EL (cell line): ENCODE results near the gene BZW1.

ENCODE experiments used
- DNase-seq: peaks from one replicate; pipeline ENCODE4 v3.0.0-alpha.2; 2016

Gene BZW1

DNA sequence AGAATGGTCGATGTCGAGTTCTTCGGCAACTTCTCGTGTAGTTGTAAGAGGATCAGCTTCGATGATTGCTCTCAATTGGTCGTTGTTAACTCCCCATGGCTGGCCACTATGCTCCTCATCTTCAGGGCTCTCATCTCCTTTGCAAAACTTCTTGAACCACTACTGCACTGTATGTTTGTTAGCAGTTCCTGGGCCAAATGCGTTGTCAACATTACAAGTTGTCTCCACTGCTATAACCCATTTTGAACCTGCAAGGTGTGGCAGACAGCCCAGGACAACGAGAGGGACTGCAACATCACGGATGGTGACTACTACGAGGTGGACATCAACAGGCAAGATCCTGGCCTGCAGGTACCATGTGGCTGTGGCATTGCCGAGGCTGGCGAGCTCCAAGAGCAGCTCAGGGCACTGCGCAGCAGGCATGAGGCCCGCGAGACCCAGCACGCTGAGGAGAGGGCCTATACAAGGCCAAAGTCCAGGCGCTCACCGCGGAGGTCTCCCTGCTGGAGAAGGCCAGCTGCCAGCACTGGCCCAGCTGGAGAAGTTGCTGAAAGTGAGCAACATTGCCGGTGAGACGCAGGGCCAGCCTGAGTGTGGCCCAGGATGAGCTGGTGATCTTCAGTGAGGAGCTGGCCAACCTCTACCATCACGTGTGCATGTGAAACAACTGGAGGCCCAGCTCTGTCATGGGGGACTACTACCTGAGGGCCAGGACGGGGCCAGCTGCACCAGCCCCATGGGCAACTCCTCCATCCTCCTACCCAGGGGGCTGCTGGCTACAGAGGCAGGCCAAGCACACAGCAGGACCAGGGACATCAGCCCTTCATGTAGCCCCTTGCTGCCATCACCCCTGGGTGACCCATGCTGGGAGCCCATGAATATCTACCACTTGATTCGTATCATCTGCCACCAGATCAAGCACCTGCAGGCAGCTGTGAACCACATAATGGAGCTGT is 32.6 kb downstream of the BZW1 start:
- no peak for DNase-seq

DNA sequence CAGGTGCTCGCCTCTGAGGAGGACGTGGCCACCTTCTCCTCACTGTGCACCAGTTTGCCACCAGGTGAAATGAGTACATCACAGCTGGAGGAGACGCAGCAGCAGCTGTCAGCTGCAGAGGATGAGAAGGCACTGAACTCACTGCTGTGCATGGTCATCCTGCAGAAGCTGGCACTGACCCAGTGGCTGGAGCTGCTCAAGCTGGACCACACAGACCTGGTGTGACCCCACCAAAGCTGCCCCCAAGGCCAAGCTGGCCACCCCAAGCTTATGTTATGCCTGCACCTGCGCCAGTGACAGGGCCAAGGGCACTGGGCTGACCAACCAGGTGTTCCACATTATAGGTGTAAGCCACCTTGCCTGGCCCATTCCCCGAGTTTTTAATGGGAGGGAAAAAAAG is 33.5 kb downstream of the BZW1 start:
- DNase-seq = no peak

DNA sequence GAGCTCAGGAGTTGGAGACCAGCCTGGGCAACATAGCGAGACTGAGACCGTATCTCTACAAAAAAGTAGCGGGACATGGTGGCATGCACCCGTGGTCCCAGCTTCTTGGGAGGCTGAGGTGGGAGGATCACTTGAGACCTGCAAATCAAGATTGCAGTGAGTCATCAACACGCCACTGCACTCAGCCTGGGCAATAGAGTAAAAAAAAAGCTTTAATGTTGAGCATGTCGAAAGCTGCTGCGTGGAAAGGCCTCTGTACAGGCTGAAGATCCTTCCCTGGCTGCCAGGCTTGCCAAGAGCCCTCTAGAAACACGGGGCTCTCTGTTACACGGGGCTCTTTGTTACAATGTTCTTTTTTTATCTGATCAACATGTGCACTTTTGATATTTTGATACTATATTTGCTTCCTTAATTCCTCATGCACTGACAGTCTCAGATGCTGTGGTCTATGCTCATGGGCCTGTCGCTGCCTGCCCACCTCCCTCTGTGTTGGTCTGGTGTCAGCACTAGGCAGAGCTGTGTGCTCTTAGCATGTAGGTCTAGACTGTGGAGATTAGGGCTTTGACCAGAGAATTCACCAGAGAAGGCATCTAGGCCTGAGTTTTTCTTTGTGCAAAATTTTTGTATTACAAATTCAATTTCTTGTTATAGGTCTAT is 34.1 kb downstream of the BZW1 start:
- DNase-seq = no peak

DNA sequence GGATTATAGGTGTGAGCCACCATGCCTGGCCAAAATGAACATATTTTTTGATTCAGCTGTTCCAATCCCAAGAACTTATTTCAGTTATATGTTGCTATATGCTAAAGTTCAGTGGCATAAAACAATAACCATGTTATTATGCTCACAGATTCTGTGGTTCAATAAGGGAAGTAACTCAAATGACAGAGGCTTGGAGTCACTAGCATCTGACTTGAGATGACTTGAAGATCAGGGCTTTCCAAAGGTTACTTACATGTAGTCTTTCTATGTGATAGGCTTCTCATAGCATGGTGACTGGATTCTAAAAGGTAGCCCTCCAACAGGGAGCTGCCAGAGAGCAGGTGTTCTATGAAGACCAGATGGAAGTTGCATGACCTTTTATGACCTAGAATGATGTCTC is 35.6 kb downstream of the BZW1 start:
- no peak for DNase-seq

DNA sequence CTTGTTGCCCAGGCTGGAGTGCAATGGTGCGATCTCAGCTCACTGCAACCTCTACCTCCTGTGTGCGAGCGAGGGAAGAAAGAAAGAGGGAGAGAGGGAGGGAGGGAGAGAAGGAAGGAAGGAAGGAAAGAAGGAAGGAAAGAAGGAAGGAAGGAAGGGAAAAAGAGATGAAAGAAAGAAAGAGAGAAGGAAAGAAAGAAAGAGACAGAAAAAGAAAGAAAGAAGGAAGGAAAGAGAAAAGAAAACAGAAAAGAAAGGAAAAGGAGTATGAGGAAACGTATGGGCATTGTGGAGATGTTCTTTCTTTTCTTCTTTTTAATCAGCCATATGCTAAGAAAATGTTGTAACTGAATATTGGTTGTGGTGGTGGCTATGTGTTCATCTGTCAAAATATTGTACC is 36.2 kb downstream of the BZW1 start:
- DNase-seq = no peak

DNA sequence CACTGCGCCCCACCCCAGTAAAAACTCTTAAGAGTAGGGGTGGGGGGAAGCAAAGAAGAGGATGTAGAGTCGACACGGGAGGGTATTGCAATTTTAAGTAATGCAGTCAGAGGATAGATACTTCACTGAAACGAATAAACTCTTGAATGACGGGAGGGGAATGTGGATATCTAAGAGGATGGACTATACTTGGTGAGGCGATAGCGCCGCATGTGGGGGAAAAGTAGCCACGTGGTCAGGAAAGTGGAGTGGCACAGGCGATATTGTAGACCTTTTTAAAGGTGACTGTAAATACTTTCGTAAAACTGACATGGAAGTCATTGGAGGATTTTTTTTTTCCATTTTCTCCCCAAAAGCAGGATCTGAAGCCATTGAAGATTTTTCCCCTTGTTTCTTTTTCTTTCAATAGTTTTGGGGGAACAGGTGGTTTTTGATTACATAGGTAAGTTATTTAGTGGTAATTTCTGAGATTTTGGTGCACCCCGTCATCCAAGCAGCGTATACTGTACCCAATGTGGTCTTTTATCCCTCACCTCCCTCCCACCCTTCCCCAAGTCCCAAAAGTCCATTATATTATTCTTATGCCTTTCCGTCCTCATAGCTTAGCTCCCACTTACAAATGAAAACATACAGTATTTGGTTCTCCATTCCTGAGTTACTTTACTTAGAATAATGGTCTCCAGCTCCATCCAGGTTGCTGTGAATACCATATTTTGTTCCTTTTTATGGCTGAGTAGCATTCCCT is 39.0 kb downstream of the BZW1 start:
- no peak for DNase-seq

DNA sequence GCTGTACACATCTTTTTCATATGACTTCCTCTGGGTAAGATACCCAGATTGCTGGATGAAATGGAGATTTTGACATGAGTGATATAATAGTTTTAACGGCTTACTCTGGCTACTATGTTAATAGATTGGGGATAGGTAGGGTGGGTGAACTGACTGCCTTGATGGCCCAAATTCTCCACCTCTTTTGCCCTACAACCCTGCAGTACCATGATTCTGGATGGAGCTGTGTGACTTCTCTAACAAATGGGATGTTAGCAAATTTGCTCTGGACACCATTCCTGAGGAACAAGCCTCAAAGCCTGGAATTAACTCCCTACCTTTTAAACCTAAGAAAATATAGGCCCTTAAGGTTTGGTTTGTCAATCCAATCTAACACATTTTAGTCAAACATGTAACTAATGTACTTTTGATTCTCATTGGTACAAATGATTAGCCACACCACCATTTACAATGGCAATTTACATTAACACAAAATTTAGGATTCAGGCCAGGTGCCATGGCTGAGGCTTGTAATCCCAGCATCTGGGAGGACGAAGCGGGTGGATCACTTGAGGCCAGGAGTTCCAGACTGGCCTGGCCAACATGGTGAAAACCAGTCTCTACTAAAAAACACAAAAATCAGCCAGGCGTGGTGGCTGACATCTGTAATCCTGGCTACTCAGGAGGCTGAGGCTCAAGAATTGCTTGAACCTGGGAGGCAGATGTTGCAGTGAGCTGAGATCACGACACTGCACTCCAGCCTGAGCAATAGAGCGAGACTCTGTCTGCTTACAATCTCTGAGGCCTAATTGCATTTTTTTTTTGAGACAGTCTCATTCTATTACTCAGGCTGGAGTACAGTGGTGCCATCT is 39.9 kb downstream of the BZW1 start:
- no peak for DNase-seq

DNA sequence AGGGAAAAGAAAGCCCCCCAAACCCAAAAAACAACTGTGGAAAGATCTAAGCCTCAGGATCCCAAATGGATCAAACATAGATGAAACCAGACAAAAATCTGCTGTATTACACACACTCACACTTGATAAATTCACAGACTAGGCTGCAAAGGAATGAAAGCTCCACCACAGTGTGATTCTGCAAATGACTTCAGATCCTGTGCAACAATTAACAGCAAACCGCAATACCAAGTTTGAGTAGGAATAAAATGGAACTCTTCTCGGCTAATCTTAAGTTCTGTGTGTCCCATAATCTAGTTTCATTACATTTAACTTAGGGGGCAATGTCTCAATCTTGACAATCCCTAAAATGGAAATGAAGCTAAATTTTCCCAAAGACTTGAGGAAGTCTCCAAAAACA is 40.9 kb downstream of the BZW1 start:
- no peak for DNase-seq

DNA sequence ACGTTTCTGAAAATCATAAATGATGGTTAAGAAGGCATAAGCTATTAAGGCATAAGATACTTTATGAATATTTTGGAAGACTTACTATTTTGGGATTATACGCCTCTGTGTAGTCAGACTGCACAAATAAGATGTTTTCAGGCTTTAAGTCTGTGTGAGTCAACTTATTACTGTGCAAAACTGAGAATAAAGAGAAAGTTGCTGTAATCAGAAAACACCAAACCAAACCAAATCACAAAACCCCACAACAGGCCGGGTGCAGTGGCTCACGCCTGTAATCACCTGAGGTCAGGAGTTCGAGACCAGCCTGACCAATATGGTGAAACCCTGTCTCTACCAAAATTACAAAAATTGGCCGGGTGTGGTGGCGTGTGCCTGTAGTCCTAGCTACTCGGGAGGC is 45.1 kb downstream of the BZW1 start:
- no peak for DNase-seq

DNA sequence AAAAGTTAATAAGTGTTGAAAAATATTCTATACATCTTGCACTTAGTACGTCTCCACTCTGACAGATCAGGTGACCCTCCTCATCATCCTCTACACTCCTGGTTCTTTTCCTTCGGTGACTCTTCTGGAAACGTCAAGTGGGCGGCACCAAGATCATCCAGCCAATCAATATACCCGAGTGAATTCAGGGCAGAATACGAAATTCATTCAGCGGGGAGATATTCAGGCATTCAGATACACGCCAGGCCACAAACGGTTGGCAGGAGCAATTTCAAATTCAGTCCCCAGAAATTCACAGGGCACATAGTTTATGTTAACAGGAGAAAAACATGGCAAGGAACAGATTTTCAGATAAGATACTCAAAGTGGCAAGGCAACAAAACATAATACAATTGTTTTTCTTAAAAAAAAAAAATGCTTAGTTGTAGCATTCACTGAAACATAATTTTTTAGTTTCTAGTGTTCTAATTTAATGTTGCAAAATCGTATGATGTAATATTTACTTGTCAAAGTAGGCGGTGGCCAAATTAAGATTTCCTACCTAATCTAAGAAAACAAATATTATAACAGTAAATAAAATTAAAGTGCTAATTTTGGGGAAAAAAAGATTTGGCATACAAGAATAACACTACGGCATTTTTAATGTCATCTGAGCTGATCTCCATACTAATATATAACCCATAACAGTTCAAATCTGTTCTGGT is 48.5 kb downstream of the BZW1 start:
- DNase-seq = no peak

DNA sequence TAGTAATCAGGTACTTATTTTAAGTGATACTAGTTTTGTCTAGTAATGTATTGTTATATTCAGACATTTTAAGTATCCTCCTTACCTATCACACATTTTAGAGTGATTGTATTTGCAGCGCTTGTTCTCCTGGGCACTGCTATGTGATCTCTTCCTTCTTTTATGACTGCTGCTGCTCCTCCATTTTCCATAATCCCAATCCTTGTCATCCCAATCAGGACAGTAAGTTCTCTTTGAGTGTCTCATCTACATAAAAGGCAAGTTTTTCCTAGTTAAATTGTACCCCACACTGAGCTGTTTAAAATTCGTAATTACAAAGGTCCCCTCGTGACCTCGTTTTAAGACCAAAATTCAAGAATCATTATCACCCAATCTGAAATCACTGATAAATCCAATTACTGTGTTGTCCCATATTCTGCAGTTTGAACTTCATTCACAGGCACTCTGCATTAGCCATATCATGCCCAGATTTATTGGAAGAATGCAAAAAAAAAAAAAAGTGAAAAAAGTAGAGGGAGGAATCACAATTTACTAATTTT is 50.0 kb downstream of the BZW1 start:
- DNase-seq = no peak

DNA sequence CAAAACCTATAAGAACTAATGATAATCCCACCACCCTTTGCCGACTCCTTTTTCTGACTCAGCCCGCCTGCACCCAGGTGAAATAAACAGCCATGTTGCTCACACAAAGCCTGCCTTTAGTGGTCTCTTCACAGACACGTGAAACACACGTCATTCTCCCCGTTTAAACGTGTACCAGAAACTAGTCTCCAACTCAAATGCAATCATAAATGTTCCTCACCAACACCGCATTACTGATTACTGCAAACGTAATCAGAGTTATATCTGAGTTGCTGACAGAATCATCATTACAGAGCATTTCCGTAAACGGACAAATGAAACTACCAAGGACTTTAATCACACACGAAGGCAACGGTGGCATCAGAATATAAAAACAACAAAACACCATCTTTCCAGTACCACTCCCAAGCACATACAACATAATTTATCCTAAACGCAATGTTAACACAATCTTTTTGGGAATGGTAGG is 50.9 kb downstream of the BZW1 start:
- DNase-seq = peak; percentile 67

DNA sequence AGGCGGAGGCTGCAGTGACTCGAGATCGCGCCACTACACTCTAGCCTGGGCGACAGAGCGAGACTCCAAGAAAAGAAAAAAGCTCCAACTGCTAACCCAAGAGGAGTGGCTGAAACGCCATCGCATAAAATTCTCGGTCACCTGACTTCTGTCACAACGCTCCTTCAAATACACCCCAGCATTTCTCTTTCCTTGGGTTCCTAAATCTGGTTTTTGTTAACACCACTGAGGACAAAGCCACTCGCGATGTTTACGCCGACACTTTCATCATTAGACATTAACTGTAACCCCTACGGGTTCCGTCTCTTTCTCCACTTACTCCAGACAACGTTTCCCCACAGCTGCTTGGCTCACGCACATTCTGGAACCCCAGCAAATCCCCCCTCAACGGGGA is 52.1 kb downstream of the BZW1 start:
- peak; percentile 20 for DNase-seq

DNA sequence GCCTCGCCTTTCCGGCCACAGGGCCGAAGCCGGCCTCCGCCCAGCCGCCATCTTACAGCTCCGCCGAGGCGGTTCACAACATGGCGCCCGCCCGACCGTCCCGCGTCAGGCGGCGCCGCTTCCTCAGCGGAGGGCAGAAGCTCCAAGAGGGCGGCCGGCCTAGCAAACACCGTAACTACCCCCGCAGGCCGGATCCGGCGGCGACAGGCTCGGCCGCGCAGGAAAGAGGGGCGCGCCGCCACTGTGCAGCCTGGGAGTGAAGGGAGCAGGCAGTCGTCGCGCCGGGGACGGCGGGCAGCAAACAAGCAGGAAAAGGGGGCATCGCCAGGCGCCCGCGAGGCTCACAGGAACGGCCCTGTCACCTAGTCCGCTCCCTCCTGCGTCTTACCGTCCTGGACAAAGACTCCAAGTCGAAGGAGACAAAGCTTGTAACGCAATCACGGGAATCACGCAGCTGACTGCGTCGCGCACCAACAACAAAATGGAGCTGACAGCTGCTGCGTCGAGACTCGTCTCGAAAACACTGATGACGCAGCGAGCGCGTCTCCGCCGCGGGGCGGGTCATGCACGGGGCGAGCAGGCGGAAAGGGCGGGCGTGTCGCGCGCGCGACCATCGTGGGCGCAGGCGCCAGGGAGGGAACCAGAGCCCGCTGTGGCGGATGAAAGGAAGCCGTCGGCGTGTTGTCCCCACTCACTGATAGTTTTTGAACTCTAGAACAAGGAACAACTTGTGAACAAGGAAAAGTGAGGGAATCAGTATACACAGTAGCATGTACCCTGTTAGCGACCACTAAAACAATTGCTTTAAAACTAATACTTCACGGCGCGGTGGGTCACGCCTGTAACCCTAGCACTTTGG is 52.7 kb downstream of the BZW1 start, which contains the start of gene CLK1:
Gene CLK1, minus strand, starts transcription at position 483 of the 859 bp plus-strand sequence. CDS start 2,796 bp downstream, outside the sequence.
- peak; percentile 91 for DNase-seq

DNA sequence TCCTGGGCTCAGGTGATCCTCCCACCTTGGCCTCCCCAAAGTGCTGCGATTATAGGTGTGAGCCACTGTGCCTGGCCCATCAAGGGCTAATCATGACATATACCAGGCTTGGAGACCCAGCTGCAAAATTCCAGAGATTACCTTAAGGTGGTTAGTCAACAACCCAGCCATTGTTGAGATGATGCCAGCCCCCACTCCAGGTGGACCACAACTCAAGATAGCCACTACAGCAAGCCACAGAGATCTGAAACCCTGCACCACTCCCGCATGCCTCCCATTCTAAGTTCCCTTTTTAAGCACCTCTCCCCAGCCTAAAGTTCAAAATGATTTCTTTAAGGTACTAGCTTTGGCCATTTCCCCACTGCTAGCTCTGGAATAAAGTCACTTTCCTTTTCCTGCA is 57.3 kb downstream of the BZW1 start:
- DNase-seq = no peak

DNA sequence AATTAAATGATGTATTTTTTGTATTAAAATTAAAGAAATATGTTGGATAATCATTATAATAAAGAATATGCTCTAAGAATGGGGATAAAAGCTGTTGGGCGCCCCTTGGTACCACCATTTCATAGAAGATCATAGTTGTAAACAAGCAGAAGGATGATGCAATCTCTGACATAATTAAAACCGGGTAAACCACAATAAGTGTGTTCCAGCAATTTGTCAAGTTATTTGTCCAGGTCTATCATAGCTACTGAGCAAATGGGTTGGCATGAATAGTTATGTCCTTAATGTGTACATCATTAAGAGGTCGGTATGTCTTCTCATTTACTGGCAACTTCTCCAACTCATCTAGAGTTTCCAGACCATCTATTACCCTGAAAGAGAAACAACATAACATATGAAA is 59.4 kb downstream of the BZW1 start:
- DNase-seq = no peak

DNA sequence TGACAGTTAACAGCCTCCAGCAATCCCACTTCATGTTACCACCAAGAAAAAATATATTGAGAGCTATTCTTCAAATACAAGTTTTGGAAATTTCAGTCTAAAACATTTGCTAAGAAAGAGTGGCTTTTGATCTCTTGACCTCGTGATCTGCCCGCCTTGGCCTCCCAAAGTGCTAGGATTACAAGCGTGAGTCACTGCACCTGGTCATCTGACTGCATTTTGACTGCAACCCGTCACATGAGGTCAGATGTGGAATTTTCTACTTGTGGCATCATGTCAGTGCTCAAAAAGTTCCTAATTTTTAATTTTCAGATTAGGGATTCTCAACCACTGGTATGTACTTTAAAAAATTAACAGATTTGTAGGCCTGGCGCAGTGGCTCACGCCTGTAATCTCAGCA is 61.9 kb downstream of the BZW1 start:
- DNase-seq = no peak
